Inflammatory macrophage (primary cell): ENCODE measurements around the gene FH.

Source experiments
- DNase-seq, 2 donors: peaks; one replicate each; pipeline ENCODE4 v3.0.0-alpha.2; 2020 to 2022

FH gene

GRCh38 chr1:241457421-241457820, 62.1 kb downstream of the FH start:
- no peak for DNase-seq

- DNase-seq = no peak
These were observed 62.8 kb downstream of the FH start for GRCh38 chr1:241456743-241457142.

- DNase-seq = no peak
These were observed 65.8 kb downstream of the FH start for GRCh38 chr1:241453732-241454131.

GRCh38 chr1:241451956-241452355, 67.6 kb downstream of the FH start:
- no peak for DNase-seq
